HG03378 (cell line): Measurements from ENCODE around the gene MALRD1.
"Not testable (repeated sequence)": the region's sequence is repeated elsewhere in the genome, so short reads cannot be mapped to it uniquely, and the experiment has no call there.

Source experiments
- ATAC-seq: cut with Tn5 transposase; IDR thresholded peaks from one replicate; pipeline ENCODE4 v1.9.1; 2021; ENCODE audit warnings: mild to moderate bottlenecking, moderate library complexity; ENCODE audit not compliant: unreplicated experiment

The MALRD1 gene

GRCh38 chr10:19762026-19762425 lies 713.4 kb downstream of the MALRD1 start:
- ATAC-seq: no peak

DNA sequence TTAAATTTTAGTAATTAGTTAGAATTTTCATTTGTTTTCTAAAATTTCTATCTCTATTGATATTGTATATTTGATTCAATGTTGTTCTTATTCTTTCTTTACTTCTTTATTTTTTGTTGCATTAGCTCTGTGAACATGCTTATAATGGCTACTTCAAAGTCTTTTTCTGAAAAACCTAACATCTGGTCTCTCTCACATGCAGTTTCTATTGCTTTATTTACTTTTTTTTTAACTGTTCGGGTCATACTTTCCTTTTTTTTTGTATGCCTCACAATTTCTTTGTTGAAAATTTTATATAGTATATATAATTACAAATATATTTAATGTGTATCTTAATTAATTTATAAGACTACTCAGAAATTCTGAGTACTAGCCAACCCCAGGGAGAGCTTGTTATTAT lies 715.5 kb downstream of the MALRD1 start:
- ATAC-seq: no peak

GRCh38 chr10:19767876-19768275 lies 719.3 kb downstream of the MALRD1 start:
- no peak for ATAC-seq

- ATAC-seq: not testable (repeated sequence)
These were observed 721.2 kb downstream of the MALRD1 start for GRCh38 chr10:19769826-19770225.

GRCh38 chr10:19772972-19773371 lies 724.4 kb downstream of the MALRD1 start:
- no peak for ATAC-seq

DNA sequence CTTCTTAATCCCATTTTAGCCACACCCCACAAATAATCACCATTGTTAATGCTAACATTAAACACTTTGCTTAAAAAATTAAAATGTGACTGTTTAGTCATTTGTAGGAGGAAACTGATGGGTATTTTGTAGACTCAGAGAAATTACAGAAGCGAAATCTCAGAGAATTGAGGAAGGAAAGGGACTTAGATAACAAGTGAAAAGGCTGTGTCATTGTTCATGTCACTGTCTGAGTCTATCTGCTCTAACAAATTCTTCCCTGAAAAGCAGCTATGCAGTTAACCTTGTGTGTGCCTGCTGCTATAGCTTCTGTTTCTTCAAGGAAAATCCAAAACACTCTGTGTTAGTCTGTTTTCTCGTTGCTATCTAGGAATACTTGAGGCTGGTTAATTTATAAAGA lies 726.7 kb downstream of the MALRD1 start:
- no peak for ATAC-seq

GRCh38 chr10:19777806-19778205 lies 729.2 kb downstream of the MALRD1 start:
- no peak for ATAC-seq

GRCh38 chr10:19778996-19779395 lies 730.4 kb downstream of the MALRD1 start:
- no peak for ATAC-seq

GRCh38 chr10:19782430-19783089 lies 734.0 kb downstream of the MALRD1 start:
- no peak for ATAC-seq

DNA sequence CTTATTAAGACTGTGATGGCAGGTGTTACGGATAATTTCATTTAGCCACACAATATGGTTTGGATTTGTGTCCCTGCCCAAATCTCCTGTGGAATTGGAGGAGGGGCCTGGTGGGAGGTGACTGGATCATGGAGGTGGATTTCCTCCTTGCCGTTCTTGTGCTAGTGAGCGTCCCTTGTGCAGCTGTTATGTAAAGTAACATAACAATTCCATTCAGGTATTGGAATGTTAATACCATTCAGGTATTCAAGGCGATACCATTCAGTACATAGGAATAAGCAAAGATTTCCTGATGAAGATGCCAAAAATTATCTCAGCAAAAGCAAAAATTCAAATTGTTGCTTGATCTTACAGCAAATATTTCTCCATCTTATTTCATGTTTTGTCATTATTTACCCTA lies 735.1 kb downstream of the MALRD1 start:
- no peak for ATAC-seq
